ENCODE measurements around the gene CDH3. TPM values are rescaled to one million over a fixed set of nuclear protein-coding genes. Genes with fewer than 3 reads are reported as not detected.

Gene CDH3
- total and polyA plus RNA-seq, 2 of the 13 experiments (the other 11 are each of a cell fraction or from before 2014, with no cell fraction given), result 0.11 TPM; not detected in 1

DNA sequence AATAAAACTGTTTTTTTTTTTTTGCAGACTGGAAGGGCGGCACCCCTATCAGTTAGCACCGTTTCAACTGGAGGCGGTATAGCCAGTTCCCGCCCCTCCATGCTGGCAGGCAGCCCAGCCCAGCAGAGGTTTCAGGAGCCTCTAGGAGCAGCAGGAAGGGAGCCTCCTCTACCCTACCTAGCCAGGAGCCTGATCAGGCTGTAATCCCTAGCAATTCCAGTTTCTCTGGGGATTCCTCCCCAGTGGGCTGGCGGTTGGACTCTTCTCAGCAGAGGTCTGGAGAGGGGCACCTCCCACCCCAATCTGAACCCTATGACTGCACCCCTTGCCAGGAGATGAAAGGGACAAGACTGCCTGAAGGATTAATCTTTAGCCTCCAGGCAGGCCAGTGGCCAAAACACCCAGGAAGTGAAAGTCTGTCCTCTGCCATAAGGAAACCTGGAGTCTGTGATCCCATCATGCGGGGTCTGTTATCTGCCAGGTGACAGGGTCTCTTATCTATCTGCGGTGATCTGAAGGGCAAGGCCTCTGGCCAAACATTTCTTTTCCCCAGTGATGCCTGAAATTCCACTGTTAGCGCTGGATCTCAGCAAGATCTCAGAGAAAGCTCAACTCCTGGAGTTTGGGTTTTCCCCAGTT is 87.1 kb downstream of the CDH3 start (continued):
- TF ChIP-seq TCF12 (IDR thresholded peaks at IDR 0.05), result no peak
- no peak for TF ChIP-seq TCF12 (CRISPR knock-in tag; IDR thresholded peaks at IDR 0.05)
- TF ChIP-seq KDM1A (CRISPR knock-in tag; IDR thresholded peaks at IDR 0.05), result no peak
- peak; percentile 54; the same call in 1 of the 2 replicates for TF ChIP-seq ZNF770 (CRISPR knock-in tag; IDR thresholded peaks at IDR 0.05)
- 0 out of 2 replicates have a peak, but pooled peaks have one; percentile 50 for TF ChIP-seq ZMAT3 (CRISPR knock-in tag; conservative IDR thresholded peaks at IDR 0.05)
- no peak for TF ChIP-seq ZNF282 (IDR thresholded peaks at IDR 0.05; ENCODE audit: partially characterized antibody)
- TF ChIP-seq ZNF781 (CRISPR knock-in tag; IDR thresholded peaks at IDR 0.05; ENCODE audit: borderline replicate concordance, not compliant biosample characterization), result no peak
- no peak for TF ChIP-seq CENPX (CRISPR knock-in tag; IDR thresholded peaks at IDR 0.05)
- 0 out of 2 replicates have a peak, but pooled peaks have one; percentile 17 for TF ChIP-seq ZNF782 (CRISPR knock-in tag; IDR thresholded peaks at IDR 0.05; ENCODE audit: borderline replicate concordance)
- peak; percentile 39; the same call in 1 of the 2 replicates for TF ChIP-seq TBX2 (CRISPR knock-in tag; IDR thresholded peaks at IDR 0.05; ENCODE audit: borderline replicate concordance)
- TF ChIP-seq RCOR2 (CRISPR knock-in tag; IDR thresholded peaks at IDR 0.05), result 0 out of 2 replicates have a peak, but pooled peaks have one; percentile 14
- no peak for TF ChIP-seq ZNF441 (CRISPR knock-in tag; IDR thresholded peaks at IDR 0.05; ENCODE audit: borderline replicate concordance)
- no peak for TF ChIP-seq ZNF841 (CRISPR knock-in tag; IDR thresholded peaks at IDR 0.05; ENCODE audit: borderline replicate concordance)
- peak; percentile 31 for TF ChIP-seq GATAD2A (CRISPR knock-in tag; IDR thresholded peaks at IDR 0.05)
- TF ChIP-seq, protein P1, sequence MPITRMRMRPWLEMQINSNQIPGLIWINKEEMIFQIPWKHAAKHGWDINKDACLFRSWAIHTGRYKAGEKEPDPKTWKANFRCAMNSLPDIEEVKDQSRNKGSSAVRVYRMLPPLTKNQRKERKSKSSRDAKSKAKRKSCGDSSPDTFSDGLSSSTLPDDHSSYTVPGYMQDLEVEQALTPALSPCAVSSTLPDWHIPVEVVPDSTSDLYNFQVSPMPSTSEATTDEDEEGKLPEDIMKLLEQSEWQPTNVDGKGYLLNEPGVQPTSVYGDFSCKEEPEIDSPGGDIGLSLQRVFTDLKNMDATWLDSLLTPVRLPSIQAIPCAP (CRISPR knock-in tag; IDR thresholded peaks at IDR 0.05; ENCODE audit: low read depth), result no peak
- TF ChIP-seq, protein P2, sequence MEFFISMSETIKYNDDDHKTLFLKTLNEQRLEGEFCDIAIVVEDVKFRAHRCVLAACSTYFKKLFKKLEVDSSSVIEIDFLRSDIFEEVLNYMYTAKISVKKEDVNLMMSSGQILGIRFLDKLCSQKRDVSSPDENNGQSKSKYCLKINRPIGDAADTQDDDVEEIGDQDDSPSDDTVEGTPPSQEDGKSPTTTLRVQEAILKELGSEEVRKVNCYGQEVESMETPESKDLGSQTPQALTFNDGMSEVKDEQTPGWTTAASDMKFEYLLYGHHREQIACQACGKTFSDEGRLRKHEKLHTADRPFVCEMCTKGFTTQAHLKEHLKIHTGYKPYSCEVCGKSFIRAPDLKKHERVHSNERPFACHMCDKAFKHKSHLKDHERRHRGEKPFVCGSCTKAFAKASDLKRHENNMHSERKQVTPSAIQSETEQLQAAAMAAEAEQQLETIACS (CRISPR knock-in tag; IDR thresholded peaks at IDR 0.05), result no peak
- TF ChIP-seq ZEB1 (IDR thresholded peaks at IDR 0.05; ENCODE audit: insufficient replicate concordance, low read depth), result peak; percentile 2
- no peak for TF ChIP-seq ZNF230 (CRISPR knock-in tag; IDR thresholded peaks at IDR 0.05)
- TF ChIP-seq FOXC1 (CRISPR knock-in tag; IDR thresholded peaks at IDR 0.05; ENCODE audit: borderline replicate concordance), result peak; percentile 38; the same call in 1 of the 2 replicates
- TF ChIP-seq ZNF766 (CRISPR knock-in tag; IDR thresholded peaks at IDR 0.05; ENCODE audit: borderline replicate concordance), result peak; percentile 14; the same call in 1 of the 2 replicates
- TF ChIP-seq ZFY (CRISPR knock-in tag; IDR thresholded peaks at IDR 0.05), result no peak
- 0 out of 2 replicates have a peak, but pooled peaks have one; percentile 38 for TF ChIP-seq KAT8 (CRISPR knock-in tag; IDR thresholded peaks at IDR 0.05)
- TF ChIP-seq ZMYM3 (CRISPR knock-in tag; IDR thresholded peaks at IDR 0.05), result peak; percentile 55; the same call in 1 of the 2 replicates
- no peak for TF ChIP-seq ZNF580 (CRISPR knock-in tag; IDR thresholded peaks at IDR 0.05; ENCODE audit: borderline replicate concordance, low read depth)
- no peak for TF ChIP-seq ZNF780A (CRISPR knock-in tag; IDR thresholded peaks at IDR 0.05)
